Hypothalamus (tissue), 51 donors: ENCODE data around the gene BGN.
A peak's percentile ranks its signal among the peaks of the same experiment; 100 is the strongest.

Source experiments
- DNase-seq, 51 donors: peaks; one replicate each; lab custom pipeline; 2025; lab: John Stamatoyannopoulos, UW

BGN gene

DNA sequence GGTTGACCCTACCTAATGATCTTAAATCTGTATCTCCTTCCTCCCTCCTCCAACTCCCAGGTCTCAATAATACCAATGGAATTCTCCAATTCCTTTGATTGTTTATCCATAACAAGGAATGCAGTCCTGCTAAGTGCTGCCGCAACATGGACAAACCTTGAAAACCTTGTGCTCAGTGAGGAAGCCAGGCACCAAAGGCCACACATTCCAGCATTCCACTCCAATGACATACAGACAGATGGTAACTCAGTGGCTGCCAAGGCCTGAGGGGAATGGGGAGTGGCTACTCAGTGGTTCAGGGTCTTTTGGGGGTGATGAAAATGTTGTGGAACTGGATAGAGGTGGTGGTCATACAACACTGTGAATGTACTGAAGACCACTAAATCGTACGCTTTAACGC, 34.8 kb upstream of the BGN start:
- no peak for DNase-seq

DNA sequence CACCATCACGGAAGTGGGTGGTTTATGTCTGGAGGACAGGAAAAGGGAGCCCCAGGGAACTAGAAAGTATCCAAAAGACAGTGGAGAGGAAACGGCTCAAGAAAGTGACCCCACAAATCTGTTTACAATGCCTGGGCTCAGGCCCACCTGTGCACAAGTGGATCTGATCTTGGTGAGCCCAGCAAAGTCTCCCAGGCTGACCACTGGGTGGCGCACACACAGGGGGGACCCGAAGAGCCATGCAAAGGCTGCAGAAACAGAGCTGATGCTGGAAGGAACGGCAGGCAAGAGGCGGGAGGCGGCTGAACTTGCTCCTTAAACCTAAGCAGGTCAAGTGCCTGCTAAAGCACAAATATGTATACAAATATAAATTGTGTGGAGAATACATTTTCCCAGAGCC, 34.0 kb upstream of the BGN start:
- DNase-seq = peak in 20 of 51 donors; percentile 2 to 46 (median 12)

DNA sequence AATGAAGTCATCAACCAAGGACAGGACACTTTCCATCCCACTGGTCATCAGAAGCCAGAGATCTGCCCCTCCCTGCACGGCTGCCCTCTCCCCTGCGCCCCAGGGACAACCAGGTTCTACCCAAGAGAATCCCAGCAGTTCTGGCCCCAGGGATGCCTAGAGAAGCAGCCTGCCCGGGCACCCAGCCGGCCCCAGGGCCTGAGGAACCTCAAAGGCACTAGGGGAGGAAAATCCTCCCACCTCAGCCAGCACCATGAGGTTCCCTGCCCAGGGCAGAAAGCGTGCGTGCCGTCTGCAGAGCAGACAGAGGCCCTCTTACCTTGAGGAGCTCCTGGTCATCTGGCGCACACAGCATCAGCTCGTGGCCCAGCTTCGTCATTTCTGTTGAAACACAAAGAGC, 32.5 kb upstream of the BGN start:
- DNase-seq = no peak

DNA sequence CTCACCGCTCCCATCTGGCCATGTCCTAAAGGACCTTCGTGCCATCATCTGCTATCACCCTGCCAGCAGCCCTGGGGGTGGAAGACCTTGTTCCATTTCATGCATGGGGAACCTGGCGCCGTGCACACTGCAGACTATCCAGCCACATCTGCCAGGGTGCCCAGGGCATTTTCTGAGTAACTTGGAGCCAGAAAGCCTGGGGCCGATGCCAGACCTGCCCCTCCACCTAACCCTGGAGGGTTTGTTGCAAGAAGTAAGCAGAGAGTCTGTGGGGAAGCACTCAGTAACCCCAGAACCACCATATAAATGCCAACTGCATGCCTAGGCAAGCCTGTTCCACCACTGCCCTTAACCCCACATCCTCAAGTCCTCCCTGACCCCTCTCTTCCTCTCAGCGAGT, 31.7 kb upstream of the BGN start:
- DNase-seq = no peak

DNA sequence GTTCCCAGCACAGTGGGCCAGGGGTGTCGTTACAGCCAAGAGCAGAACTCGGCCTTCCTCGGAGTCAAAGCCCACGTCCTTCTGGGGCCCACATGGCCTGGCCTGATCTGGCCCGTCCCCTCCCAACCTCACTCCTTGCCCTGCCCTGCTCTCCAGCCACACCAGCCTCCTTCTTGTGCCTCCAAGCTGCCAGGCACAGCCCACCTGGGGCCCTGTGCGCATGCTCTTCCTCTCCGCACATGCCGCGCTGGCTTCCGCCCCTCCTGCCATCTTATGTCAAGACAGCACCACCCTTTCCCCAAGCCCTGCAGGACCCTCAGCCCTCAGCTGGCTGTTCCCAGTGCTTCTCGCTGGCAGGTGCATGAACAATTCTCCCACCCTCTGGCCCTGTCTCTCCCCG, 31.2 kb upstream of the BGN start:
- no peak for DNase-seq

DNA sequence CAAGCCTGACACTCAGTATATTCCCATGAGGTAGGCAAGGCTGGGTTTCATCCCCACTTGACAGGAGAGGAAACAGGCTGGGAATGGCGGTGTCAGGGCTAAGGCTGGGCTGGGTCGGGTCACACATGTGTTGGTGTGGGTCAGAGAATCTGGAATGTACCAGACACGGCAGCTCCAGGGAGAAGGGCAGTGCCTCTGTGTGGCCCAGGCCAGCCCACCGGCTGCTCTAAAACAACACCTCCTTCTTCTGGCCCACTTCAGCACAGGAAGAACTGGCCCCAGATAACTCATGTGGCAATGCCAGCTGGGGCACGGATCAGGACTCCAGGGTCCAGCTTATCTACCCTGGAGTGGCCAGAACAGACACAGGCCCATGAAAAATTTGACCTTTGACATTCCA, 30.7 kb upstream of the BGN start:
- no peak for DNase-seq

DNA sequence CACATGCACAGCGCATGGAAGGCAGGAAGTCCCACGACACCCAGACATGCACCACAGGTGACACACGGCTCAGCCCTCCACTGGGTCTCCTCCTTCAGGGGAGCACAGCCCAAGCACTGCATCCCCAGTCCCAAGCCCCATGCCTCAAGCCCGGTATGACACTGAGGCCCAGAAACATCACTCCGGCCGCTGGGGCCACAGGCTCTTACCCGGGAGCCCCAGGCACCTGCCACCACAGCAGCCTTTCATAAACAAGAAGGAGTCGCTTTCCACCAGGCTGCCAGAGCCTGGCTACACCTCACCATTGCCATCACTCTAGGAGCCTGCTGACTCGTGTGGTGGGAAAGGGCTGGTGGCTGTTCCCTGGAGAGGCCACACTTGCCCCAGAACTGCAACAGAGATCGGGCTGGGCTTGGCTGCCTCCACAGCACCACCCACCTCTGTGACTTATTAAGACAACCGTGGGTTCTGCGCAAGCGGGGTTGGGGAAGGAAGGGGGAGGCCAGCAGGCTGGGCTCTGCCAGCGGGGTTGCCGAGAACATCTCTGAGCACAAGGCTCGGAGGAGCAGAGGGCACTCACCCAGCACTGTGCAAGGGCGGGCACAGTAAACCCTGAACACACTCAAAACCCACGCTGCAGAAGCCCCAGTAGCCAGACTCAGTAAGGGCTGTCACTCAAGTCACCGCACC, 28.9 kb upstream of the BGN start:
- no peak for DNase-seq

DNA sequence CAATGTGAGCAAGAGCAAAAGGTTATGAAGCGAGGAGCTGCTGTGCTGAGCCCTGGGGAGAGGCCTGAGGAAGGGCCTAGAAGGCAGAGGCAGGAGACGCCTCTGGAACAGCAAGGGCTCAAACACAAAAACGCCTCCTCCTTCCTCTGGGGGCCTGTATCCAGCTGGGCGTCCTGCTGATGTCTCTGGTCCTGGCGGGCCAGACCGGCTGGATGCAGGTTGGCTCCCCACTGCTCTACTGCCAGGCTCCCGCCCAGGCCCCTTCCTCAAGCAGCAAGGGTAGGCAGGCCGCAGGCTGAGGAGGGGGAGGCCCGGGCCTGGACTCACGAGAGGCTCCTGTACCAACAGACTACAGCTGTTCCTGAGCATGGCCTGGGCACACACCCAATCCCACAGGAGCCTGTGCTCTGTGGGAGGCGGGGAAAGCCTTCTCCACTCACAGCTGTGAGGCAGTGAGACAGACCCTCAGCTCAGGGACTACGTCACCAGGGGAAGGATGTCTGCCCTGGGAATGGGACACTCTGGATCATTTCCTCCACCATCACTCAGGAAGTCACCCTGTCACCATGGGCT, 26.7 kb upstream of the BGN start:
- no peak for DNase-seq

DNA sequence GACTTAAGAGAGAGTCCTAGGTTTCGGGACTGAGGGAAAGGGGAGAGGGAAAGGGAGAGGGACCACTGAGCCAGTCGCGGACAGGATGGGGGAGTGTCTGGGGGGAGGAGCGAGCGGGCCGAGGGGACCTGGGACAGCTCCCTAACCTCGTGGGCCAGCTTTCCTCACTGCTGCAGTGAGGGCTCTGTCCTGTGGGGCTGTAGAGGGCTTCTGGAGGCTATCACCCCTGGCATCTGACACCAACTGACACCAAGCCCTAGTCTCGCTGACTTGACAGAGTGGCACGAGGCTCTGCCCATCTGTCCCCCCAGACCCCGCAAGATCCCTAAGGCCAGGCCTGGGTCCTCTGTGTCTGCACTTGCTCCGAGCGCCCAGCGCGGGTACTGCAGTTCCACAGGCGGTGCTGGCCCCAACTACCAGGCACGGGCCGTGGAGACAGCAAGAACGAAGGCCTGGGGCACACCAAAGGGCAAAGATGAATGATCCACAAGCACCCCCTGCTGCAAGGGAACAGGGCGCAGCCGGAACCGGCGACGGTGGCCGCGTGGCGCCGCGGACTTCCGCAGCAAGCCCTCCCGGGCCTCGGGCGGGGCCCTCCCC, 24.9 kb upstream of the BGN start:
- peak in 5 of 51 donors; percentile 18 to 52 (median 43) for DNase-seq

DNA sequence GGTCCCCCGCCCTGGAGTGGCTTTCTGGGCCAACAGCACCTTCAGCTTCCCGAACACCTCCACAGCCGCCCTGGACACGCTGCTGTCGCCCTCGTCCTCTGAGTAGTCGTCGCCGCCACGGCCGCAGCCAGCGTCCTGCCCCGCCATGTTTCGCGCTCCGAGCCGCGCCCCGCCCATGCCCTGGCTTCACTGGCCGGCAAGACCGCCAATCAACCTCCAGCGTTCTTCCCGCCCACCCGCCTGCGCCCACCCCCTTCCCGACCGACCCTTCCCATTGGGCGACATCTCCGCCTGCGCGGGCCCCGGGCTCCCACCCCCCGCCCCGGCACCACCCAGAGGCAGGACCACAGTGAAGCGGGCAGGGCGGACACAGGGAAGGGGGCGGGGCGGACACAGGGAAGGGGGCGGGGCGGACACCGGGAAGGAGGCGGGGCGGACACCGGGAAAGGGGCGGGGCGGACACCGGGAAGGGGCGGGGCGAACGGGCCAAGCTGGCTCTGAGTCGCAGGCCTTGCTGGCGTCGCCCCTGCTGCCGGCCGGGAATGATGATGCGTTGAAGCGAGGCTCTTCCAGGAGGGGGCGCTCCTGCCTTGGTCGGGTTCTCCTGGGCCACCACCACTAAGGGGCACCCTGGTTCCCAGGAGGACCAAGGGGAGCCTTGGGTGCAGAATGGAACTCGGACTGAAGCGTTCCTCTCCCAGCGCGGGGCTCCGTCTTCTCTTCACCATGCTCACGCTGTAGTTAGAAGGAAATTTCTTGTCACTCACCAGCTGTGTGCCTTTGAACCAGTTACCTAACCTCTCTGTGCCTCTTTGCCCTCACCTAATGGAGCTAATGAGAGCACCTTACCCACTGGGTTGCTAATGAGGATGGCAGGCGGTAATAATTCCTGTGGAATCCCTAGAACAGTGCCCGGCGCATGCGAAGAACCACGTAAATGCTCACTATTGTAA, 24.1 kb upstream of the BGN start, which contains the start of gene HAUS7:
HAUS7 (minus strand) TSS at position 166 of the 953 bp plus-strand sequence; CDS start at position 147, 19 bp downstream.
- DNase-seq = peak; percentile 8 to 99 (median 86)

DNA sequence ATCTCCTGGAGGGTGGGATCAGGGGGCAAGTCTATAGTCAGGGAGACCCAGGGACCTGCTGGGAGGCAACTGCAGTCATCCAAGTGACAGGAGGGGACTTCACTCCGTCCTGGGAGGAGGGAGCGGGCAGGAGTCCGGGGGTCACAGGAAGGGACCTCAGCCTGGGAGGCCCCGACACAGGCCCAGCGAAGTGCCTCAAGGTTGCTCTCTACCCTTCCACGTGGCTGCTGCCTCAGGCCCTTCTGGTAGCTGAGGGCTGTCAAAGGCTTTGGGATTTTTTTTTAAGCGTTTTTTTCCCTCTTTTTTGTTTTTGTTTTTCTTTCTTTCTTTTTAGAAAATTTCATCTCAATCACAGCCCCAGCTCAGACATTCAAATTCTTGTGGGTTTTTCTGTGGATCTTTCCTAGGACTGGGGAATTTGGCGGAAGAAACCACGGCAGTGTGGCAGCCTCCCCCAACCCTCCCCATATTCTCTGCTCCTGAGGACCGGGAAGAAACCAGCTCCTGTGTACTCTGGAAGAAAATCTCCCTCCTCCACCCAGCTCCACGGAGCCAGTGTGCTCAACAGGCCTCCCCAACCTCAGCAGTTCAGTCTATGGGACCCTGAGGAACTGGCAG, 23.0 kb upstream of the BGN start:
- no peak for DNase-seq

DNA sequence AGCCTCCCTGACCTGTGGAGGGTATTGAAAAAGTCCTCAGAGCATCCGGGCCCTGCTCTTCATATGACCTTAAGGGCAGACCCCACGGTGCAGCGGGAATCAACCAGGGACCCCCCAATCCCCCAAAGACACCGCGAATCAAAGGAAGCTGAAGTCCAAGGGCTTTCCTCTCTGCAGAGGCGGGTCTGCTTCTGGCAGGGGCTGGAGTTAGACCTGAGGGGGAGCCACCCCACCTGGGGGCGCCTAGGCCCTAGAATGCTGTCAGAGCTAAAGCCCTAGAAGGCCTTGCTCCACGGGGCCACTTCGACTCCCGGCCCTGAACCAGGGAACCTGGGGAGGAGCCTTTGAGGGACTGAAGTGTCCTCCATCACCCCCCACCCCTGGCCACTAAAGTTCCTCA, 21.7 kb upstream of the BGN start:
- no peak for DNase-seq

DNA sequence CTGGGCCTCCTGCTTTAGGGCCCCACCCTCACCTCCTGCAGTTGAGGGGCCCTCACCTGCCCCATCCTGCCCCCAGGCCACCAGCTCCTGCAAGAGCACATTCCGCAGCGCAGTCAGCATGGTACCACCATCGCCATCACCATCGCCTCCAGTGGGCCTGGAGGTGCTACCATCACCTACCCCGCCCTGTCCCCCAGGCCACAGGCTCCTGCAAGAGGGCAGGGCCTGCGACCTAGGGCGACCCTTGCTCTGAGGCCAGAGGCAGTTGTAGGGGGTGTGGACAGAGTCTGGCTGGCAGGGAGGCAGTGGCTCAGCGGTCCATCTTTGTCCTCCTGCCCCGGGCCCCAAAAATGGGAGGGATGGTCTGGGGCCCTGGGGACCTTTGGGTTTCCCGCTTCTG, 20.5 kb upstream of the BGN start:
- no peak for DNase-seq

DNA sequence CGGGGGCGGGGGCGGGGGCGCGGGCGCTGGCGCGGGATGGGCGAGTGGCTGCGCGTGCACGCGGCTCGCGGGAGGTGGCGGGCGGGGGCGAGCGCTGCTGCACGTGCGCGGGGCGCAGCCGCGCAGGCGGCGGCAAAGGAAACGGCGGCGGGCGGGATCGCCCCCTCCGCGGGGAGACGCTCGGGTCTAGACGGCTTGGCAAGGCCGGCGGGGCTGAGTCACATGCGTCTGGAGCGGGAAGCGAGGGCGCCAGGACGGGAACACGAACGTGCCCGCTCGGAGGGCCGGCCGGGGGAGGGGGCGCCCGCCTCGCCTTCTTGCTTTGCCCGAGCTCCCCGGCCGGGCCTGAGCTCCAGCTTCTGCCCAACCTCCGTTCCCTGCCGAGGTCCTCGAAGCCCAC, 20.1 kb upstream of the BGN start:
- peak in 28 of 51 donors; percentile 3 to 68 (median 16) for DNase-seq

DNA sequence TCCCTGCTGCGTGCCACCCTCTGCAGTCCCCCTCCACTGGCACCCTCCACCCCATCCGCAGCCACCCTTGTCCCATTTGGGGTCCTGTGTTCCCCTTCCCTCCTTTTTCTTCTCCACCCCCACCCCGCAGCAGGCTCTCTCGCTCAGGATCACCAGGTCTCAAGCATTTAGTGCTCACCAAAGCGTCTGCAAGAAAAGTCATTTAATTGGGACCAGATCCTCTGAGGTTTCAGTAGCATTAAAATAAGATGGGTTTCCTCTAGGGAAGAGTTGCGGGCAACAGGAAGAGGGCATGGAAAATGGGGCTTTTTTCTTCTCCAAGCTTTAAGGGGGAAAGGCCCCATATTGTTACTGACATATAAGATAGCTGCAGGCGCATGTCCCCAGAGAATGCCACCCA, 19.5 kb upstream of the BGN start:
- DNase-seq = no peak

DNA sequence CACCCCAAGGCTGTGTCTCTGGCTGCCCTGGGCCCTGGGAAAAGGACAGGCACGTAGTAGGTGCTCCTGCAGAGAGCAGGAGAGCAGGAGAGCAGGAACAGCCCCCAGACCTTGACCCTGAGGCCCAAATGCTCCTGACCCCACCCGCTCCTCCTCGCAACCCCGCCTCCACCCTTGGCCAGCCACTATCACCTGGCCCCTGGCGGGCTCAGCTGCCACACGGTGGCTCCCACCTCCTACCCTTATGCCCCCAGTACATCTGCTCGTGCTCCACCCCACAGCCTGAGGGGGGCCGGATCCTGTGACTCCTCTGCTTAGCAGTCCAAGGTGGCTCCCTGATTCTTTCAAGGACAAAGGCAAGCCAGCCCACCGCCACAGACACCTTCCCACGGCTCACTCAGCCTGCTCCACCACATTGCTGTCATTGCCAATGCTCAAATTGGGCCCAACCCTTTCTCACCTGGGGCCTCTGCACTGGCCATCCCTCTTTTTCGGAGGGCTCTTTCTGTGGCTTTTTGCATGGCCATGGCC, 19.0 kb upstream of the BGN start:
- no peak for DNase-seq

DNA sequence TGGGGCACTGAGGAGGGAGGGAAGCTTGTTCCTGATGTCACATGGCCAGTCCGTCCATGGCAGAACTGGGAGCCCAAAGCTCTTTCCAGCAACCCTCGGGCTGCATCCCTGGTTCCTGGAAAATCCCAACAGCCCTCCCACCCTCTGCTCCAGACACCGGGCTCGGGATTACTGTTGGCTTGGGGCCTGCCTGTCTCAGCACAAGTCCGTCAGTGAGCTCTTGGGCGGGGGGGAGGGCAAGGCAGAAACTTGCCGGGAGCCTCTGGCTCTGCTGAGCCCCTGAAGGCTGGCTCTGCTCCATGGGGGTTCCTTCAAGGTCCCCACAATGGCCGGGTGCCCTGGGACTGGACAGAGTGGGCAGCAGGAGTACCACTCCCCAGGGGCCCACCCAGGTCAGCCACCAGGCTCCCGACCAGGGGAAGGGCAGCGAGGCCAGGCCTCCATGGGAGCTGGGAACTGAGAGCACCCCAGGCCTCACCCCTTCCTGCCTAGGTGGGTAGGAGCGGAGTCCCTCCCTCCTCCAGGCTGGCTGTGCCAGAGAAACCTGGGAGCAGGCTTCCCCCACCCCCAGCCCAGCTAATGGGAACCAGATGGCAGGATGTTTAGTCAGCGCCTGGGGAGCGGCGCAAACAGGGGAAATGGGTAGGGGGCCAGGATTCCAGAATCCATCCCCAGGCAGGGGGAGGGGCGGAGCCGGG, 18.0 kb upstream of the BGN start:
- DNase-seq = no peak

DNA sequence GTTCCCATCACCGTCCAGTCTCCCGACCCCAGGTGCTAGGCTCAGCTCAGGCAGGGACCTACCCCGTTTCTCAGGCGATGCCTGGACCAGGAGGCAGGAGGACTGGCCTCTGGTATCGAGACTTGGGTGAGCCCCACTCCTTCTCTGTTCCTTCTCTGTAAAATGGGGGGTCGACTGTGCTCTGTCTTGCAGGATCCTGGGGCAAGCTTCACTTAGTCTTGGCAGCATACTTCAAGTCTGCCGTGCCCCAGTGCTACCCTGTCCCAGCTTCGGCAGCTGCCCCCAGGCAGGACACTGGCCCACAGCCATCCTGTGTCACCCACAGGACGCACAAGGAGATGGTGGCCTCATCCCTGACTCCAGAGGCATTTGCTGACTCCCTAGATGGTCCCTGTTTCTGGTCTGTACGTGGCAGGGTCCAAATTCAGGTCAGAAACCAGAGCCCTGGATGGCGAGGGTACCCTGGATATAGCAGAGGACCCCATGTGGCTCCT, 17.4 kb upstream of the BGN start:
- DNase-seq = no peak

DNA sequence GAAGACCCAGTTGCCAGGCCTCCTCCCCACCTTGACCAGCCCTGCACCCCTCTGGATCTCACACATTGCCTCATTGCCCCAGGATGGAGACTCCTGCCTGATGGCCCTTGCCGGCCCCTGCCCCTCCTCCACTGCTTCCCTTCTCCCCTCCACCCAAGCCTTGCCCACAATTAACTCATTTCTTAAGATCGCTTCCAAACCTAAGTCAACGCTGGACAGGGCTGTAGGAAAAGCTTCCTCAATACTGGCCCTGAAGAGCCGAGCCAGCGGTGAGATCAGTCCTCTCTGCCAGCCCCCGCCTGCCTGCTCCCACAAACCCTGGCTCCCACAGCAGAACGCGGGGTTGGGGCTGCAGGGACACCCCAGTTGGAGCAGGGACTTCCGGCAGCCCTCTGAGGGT, 16.9 kb upstream of the BGN start:
- no peak for DNase-seq

DNA sequence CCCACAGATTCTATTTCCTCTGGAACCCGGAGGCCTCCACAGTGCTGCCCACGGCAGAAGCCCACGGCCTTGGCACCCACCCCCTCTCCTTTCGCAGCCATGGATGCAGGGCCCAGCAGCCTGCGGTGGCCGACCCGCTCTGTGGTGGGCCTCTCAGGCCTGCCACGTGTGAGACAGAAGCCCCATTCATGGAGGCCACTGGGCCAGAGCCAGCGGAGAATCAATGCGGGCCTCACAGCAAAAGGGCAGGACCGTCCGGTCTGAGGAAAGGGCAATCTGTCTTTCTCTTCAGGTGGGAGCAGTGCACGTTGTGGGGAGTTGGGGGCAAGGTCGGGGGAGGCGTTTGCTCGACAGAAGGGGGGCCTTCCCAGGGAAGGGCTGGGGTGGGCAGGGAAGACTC, 16.0 kb upstream of the BGN start:
- DNase-seq = peak in 14 of 51 donors; percentile 3 to 43 (median 15)
